Erythroblast (primary cell): ENCODE measurements around the gene MAJIN.

ENCODE experiments used
- DNase-seq, 2 experiments: peaks; one replicate each; lab custom pipeline; 2025; lab: John Stamatoyannopoulos, UW
- GATA1 ChIP-seq: IDR thresholded peaks from 2 replicates; pipeline ENCODE4 v1.6.1; 2011; ENCODE audit warnings: low read depth, mild to moderate bottlenecking, control low read depth, low read length, moderate library complexity
- POLR2A ChIP-seq: IDR thresholded peaks from 2 replicates; pipeline ENCODE4 v1.6.1; 2011; ENCODE audit warnings: mild to moderate bottlenecking, low read length

MAJIN gene

GRCh38 chr11:64932324-64932723 lies 39.6 kb downstream of the MAJIN start:
- TF ChIP-seq POLR2A (no peak), GATA1 (no peak)
- DNase-seq = no peak

DNA sequence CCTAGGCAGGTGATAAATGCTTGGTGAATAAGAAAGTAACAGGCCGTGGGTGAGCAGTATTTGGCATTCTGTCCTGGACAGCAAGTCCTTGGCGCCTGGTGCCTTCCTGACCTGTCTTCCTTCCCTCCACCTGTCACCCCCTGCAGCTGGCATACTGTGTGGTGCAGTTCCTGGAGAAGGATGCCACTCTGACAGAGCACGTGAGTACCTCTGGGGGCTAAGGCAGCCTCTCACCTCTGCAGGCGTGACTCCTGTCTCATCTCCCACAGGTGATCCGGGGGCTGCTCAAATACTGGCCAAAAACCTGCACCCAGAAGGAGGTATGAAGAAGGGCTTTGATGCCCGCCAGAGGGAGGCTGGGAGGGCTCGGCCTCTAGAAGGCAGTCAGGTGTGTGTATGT lies 40.6 kb downstream of the MAJIN start:
- TF ChIP-seq GATA1 (no peak), POLR2A (no peak)
- no peak for DNase-seq

- TF ChIP-seq POLR2A (no peak), GATA1 (no peak)
- DNase-seq = no peak
Measured at GRCh38 chr11:64930340-64930739, 41.6 kb downstream of the MAJIN start.

GRCh38 chr11:64929625-64930024 lies 42.3 kb downstream of the MAJIN start:
- TF ChIP-seq GATA1 (no peak), POLR2A (no peak)
- no peak for DNase-seq

GRCh38 chr11:64928957-64929356 lies 43.0 kb downstream of the MAJIN start:
- DNase-seq = no peak
- no peak for TF ChIP-seq GATA1
- TF ChIP-seq POLR2A = no peak

DNA sequence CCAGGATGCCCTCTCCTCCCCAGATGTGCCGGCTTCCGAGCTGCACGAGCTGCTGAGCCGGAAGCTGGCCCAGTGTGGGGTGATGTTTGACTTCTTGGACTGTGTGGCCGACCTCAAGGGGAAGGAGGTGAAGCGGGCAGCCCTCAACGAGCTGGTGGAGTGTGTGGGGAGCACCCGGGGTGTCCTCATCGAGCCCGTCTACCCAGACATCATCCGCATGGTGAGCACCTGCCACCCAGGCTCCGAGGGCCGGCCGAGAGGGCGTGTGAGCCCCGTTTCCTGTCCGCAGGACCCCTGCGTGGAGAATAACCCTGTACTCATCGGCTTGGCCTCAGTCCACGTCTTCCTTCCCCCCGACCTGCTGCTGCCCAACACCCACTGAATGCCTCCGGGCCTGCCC lies 45.2 kb downstream of the MAJIN start:
- no peak for DNase-seq
- TF ChIP-seq GATA1 (no peak), POLR2A (no peak)

DNA sequence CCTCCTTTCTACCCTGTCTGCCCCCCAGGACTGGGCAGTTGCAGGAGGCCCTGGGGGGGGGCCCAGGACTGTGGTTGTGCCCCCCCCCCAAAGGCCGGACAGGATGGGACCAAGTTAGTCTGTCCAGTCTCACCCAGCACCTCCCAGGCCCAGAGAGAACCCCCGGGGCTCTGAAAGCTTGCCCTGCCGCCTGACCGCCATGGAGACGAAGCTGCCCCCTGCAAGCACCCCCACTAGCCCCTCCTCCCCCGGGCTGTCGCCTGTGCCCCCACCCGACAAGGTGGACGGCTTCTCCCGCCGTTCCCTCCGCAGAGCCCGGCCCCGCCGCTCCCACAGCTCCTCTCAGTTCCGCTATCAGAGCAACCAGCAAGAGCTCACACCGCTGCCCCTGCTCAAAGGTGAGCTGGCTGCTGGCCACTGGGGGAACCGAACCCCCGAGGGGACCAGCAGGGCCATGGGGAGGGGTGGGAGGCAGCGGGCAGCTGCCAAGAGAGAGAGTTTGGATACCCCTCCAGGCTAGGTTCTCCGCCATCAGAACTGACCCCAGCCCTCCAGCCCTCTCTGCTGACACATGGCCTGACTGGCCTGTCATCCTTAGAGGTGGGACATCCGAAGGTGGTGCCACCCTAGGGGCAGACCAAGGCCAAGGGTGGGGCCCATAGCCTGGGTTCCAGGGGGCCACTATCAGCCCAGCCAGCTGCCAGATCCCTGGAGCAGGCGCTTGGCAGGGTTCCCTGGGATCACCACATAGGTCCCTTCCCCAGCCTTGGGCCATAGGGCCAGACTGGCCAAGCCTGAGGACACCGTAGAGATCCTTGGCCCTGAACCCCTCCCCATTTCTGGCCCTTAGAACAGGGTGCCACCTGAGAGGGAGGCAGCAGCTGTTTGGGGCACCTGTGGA lies 46.1 kb downstream of the MAJIN start:
- TF ChIP-seq GATA1 (no peak), POLR2A (peak; percentile 48)
- peak; percentile 65 to 67 for DNase-seq

GRCh38 chr11:64924910-64925284 lies 47.0 kb downstream of the MAJIN start:
- TF ChIP-seq GATA1 = no peak
- peak; percentile 15 for TF ChIP-seq POLR2A
- DNase-seq = peak in 1 of 2 experiments; percentile 60

- TF ChIP-seq POLR2A (peak; percentile 65), GATA1 (no peak)
- peak; percentile 93 to 95 for DNase-seq
Measured at GRCh38 chr11:64923944-64924909, 47.7 kb downstream of the MAJIN start, which contains the start of gene PPP2R5B. Gene PPP2R5B, plus strand, starts transcription at chr11:64924689. Its CDS starts 1,046 bp downstream, at chr11:64925735.

GRCh38 chr11:64923151-64923661 lies 48.7 kb downstream of the MAJIN start:
- TF ChIP-seq POLR2A (no peak), GATA1 (no peak)
- no peak for DNase-seq

DNA sequence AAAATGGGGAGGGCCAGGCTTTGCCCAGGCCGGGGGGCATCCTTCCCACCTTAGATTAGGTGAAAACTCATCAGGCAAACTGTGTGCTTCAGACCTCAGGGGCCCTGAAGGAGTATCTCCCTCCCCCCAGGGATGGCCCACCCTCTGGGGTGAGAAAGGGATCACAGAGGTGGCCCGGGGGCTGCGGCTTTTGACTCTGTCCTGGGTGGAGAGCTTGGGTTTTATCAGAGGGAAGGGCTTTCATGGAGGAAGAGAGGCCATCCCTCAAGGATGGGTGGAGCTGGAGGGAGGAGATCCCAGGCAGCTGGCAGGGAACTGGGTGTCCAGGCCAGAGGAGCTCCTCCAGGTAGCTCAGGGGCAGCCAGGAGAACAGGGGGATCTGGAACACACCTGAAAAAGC lies 50.5 kb downstream of the MAJIN start:
- no peak for DNase-seq
- TF ChIP-seq GATA1 (no peak), POLR2A (no peak)

- TF ChIP-seq POLR2A (no peak), GATA1 (no peak)
- no peak for DNase-seq
Measured at GRCh38 chr11:64920124-64920523, 51.8 kb downstream of the MAJIN start.

- DNase-seq = no peak
- no peak for TF ChIP-seq POLR2A
- TF ChIP-seq GATA1 = no peak
Measured at GRCh38 chr11:64919627-64920026, 52.3 kb downstream of the MAJIN start.

GRCh38 chr11:64918017-64918416 lies 53.9 kb downstream of the MAJIN start:
- peak; percentile 57 to 59 for DNase-seq
- no peak for TF ChIP-seq POLR2A
- TF ChIP-seq GATA1 = no peak
